T-helper 1 cell treated with Interleukin-12 subunit alpha and Interleukin-12 subunit beta and Interleukin-4 antibody, amounts not matched to agents 30 μg/mL and 1 μg/mL, for 36 hours (primary cell): ENCODE results near the gene ECT2L.

Experiments
- H3K27ac Mint-ChIP-seq: one replicate; pipeline ENCODE4 v1.8.0; 2021; ENCODE audit warnings: mild to moderate bottlenecking, mixed read lengths
- H3K27me3 Mint-ChIP-seq: one replicate; pipeline ENCODE4 v1.8.0; 2021; ENCODE audit warnings: low read depth, mixed read lengths
- H3K36me3 Mint-ChIP-seq: one replicate; pipeline ENCODE4 v1.8.0; 2021; ENCODE audit warnings: low read depth, mixed read lengths
- H3K4me1 Mint-ChIP-seq: one replicate; pipeline ENCODE4 v1.8.0; 2021; ENCODE audit warnings: low read depth, mixed read lengths
- H3K4me3 Mint-ChIP-seq: one replicate; pipeline ENCODE4 v1.8.0; 2021; ENCODE audit warnings: mild to moderate bottlenecking, moderate library complexity, mixed read lengths
- H3K9me3 Mint-ChIP-seq: one replicate; pipeline ENCODE4 v1.8.0; 2021; ENCODE audit warnings: mixed read lengths

ECT2L gene, protein sequence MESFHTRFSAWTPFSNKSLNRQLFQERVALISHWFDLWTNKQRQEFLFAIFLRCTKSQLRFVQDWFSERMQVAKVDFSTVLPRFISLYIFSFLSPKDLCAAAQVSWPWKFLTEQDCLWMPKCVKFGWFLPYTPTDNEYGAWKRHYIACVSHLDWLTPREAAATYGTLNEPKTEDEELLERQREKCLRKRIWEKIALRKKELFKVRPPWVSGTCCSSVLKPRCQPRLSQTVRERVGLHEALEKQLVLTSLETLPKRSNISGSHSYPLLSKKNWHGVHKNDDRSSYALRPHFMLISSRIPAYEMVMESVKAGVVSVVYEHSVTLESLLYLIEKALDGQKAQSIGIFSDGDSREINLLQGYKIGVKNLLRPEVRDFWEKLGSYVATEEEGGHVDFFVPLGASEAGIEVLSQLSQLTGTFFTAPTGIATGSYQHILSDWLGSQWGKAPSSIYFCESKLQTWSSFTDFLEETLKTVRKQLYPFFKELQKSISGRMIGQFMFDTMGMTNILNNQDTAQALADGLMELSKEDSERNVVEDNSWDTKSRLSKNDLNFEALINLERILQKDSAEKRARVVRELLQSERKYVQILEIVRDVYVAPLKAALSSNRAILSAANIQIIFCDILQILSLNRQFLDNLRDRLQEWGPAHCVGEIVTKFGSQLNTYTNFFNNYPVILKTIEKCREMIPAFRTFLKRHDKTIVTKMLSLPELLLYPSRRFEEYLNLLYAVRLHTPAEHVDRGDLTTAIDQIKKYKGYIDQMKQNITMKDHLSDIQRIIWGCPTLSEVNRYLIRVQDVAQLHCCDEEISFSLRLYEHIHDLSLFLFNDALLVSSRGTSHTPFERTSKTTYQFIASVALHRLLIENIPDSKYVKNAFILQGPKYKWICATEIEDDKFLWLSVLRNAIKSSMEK

DNA sequence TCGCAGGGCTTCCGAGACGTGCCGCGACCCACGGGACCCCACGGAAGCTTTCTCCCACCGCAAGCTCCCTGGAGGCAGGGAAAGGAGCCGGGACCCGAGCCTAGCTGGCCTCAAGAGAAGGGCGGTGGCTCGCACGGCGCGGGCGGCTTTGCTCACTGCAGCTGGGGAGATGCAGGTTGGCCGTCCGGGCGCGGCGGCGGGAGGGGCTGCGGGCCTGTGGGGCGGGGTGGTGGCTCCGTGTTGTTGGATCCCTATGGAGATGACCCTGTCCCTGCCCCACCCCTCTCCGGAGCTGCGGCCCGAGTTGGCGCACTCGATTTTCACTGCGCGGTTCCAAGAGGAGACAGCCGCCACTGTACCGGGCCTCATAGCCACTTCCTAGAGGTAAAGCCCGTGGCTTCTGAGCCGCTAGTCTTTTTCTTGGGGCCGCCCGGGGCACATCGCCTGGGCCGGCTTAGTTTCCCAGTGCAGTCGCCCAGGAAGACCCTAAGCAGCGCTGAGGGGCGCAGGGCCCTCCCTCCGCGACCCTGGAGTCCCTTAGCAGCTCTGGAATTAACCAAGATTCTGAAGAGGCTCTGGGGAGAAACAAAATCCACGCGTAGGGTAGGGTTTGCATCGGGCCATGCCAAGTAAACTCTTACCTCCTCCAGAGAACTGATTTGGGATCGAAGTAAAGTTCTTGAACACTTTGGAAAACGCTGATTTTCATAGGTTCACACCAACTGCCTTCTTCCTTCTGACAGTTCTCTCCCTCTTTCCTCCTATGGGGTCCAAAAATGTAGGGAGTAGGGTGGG lies at the start of gene ECT2L:
ECT2L (plus strand) TSS at position 279 of the 795 bp plus-strand sequence. CDS start 17,188 bp downstream, outside the sequence.
- H3K36me3 Mint-ChIP-seq = peaks cover 5% of the 10 kb centered on the region
- H3K27me3 Mint-ChIP-seq = peaks cover 14% of the 10 kb centered on the region
- no peak within 1 kb of the TSS for H3K27ac Mint-ChIP-seq
- no peak within 1 kb of the TSS for H3K4me3 Mint-ChIP-seq
- H3K4me1 Mint-ChIP-seq = no peaks in the 10 kb centered on the region
- no peaks in the 10 kb centered on the region for H3K9me3 Mint-ChIP-seq

DNA sequence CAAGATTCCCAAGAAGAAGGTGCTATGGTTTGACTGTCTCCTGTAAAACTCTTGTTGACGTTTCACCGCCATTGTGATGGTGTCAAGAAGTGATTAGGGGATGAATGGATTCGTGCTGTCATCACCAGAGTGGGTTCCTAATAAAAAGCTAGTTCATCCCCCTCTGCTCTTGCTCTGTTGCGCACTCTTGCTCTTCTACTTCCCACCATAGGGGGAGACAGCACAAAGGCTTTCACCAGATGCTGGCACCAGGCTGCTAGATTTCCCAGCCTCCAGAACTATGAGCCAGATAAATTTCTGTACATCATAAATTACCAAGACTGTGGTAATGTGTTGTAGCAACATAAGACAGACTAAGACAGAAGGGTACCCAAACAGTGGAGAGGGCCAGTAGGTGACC lies 43.9 kb upstream of the ECT2L start:
- H3K4me3 Mint-ChIP-seq = no peak overlapping the region

DNA sequence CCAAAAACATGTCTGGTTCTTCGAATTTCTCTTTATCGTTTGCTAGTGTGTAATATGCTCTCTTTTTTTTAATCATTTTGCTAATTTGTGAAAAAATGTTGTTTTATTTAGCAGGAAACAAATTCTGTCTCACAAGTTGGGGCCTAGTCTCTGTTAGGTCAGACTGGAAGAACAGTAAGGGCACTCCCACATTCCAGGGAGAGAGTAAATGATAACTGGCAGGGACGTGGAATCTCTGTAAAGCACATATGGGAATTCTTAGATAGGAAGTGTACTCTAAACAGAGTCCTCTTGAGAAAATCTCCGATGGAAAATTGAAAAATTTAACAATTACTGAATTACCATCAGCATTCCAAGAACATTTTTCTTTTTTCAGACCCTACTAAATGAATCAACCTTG lies 38.8 kb upstream of the ECT2L start:
- Mint-ChIP-seq H3K36me3 (no peaks in the 10 kb centered on the region), H3K27ac (no peak overlapping the region), H3K27me3 (no peaks in the 10 kb centered on the region), H3K9me3 (no peaks in the 10 kb centered on the region), H3K4me3 (no peak overlapping the region), H3K4me1 (no peaks in the 10 kb centered on the region)

More for the DNA sequence above, 43.9 kb upstream of the ECT2L start:
- Mint-ChIP-seq H3K27ac (no peak overlapping the region), H3K27me3 (no peaks in the 10 kb centered on the region), H3K36me3 (no peaks in the 10 kb centered on the region), H3K9me3 (no peaks in the 10 kb centered on the region), H3K4me1 (no peaks in the 10 kb centered on the region)

DNA sequence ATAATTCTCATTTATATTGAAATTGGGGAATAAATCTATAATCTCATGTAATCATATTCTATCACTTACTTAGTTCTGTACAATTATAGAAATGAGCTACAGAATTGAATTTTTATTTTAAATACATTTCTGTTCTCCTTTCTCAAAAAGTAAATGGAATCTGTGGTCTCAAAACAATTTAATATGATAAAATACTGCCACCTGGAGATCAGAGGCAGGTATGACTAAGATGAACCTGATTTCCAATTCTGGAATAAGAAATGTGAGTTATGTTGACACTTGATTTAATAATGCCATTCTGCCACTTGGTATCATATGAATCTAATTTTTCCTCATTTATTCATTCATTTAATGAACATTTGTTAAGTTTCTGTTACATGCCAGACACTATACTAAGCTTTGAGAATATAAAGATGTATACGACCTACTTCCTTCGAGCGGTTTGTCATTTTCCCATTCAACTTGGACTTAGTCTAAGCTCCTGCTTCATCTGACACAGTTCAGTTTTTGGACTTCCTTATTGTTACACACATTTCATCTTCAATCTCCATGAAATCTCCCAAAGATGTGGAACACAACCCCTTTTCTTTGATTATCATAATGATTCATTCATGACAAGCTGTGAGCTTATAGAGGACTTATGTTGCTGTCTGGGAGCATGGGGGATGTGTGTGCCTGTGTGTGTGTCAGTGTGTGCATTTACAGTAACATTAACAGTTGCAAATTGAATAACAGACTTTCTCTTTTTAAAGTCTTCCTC lies 29.8 kb upstream of the ECT2L start:
- H3K36me3 Mint-ChIP-seq = no peaks in the 10 kb centered on the region
- no peaks in the 10 kb centered on the region for H3K27me3 Mint-ChIP-seq
- no peak overlapping the region for H3K4me3 Mint-ChIP-seq

DNA sequence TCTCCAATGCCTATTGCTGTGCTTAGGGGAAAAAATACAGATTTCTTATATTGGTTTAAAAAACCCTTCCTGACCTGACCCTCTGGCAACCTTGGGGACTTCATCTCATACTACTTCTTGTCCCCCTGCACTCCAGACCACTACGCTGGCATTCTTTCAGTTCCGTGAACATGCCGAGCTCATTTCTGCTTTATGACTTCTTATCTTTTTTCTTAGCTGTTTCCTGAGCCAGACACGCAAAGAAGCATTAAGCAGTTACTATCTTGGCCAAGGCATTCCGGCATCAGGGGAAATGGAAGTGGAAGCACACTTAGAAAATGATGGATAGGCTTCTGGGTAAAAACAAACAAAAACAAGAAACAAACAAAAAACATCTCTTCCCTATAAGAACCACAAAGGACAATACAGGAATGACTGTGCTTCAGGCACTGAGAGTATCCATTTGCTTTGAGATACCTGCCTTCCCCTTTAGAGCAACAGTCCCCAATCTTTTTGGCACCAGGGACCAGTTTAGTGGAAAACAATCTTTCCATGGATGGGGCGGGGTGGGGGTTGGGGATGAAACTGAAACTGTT lies 26.7 kb upstream of the ECT2L start:
- H3K4me3 Mint-ChIP-seq = no peak overlapping the region
- H3K27ac Mint-ChIP-seq = no peak overlapping the region
- H3K9me3 Mint-ChIP-seq = no peaks in the 10 kb centered on the region
- H3K4me1 Mint-ChIP-seq = peaks cover 20% of the 10 kb centered on the region
- peaks cover 3% of the 10 kb centered on the region for H3K36me3 Mint-ChIP-seq
- no peaks in the 10 kb centered on the region for H3K27me3 Mint-ChIP-seq

More for the DNA sequence above, 29.8 kb upstream of the ECT2L start:
- Mint-ChIP-seq H3K4me1 (peaks cover 7% of the 10 kb centered on the region), H3K27ac (no peak overlapping the region), H3K9me3 (no peaks in the 10 kb centered on the region)

DNA sequence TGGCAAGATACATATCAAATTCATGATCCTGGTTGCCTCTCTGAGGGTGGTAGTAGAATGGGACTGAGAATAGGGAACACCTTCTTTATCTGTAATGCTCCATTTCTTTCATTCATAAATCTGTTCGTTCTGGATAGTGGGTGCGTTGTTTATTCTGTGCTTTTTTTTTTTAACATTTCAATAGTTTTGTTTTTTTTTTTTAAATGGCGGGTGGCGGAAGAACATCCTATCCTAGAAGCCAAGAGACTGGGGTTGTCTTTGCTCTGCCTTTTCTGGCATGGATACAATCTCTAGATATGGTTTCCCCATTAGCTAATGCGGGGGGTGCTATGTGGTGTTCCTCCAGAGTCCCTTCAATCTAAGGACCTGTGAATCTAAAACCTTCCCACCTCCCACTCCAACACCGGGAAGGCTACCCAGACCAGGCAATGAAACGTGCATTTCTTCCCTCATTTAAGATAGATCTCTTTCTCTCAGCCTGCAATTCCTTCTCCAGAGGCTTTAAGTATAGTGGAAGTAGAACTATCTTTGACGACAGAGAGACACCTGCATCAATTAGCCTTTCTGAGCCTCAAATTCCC lies 23.2 kb upstream of the ECT2L start:
- Mint-ChIP-seq H3K9me3 (no peaks in the 10 kb centered on the region), H3K36me3 (peaks cover 5% of the 10 kb centered on the region), H3K27ac (peak overlapping the region; percentile 100), H3K4me3 (peak overlapping the region; percentile 99), H3K27me3 (no peaks in the 10 kb centered on the region), H3K4me1 (peaks cover 24% of the 10 kb centered on the region)

DNA sequence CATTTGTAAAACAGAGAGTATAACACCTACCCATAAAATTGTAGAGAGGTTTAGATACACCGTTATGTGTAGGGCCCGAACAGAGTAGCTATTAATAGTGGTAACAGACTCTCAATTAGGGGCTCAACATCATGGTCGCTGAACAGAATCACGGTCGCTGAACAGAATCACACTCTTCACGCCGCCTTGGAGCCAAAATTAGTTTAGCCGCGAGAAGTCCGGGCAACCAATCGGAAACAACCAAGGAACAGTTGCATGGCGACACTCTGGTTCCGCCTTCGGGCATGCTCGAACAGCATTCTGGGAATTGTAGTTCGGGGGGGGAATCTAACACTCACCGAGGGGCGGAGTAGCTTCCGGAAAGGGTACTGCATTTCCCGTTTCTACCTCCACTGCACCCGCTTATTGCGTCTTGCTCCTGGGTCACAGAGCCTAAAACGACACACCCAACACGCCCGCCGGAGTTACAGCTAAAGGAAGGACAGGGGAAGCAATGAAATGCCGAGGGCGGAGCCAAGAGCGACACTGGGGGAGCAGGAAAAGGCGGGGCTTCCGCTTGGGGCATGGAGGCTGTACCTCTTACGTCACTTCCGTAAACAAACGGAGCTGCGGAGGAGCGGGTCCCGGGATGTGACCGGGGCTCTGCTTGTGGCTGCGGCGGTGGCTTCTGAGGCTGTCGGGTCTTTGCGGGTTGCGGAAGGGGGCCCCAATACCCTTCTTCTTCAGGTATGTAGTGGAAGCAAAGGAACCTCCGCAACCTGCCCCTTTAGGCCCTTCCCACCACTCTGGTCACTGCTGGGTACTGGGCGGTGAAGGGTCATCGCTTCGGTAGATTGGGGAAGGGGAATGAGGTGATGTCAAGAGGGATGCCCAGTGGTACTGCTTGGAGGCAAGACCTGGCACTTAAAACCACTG lies 22.5 kb upstream of the ECT2L start, which contains the start of gene CCDC28A:
CCDC28A (plus strand) TSS at position 593 of the 915 bp plus-strand sequence. CDS start 2,352 bp downstream, outside the sequence.
- Mint-ChIP-seq H3K27ac (peak within 1 kb of the TSS; percentile 100), H3K36me3 (peaks cover 5% of the 10 kb centered on the region), H3K4me3 (peak within 1 kb of the TSS; percentile 99), H3K4me1 (peaks cover 24% of the 10 kb centered on the region), H3K9me3 (no peaks in the 10 kb centered on the region), H3K27me3 (no peaks in the 10 kb centered on the region)

DNA sequence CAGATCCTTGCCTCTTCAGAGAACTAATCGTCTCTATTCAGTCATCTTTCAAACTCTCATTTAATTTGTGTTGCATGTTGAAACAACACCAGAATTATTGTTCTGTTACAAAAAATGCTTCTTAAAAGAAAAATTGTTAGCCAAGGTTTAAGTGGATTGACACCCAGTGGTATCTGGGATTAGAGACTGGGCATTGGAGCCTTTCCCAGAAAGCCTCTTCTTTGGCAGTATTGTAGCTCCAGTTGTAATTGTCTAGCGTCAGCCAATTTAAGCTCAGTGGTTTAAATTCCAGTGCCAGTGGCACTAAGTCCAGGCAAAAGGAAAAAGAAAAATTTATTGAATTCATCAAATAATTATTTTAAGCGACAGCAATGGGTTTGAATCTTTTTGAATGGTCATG lies 21.5 kb upstream of the ECT2L start:
- peaks cover 19% of the 10 kb centered on the region for H3K4me1 Mint-ChIP-seq

DNA sequence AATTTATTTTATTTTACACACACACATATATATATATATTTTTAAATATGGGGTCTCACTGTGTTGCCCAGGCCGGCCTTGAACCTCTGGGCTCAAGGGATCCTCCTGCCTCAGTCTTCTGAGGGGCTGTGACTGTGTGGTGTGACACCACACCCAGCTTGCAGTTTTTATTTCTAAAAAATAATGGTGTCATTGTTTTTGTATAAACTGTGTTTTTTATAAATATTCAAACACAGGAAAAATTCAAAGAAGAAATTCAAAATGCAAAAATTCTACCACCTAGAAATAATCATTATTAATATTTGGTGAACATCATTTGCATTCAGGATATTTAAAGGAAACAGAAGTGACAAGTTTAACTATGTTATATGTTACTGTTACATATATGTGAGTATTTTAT lies 19.2 kb upstream of the ECT2L start:
- H3K27ac Mint-ChIP-seq = no peak overlapping the region
- peaks cover 19% of the 10 kb centered on the region for H3K4me1 Mint-ChIP-seq
- peaks cover 11% of the 10 kb centered on the region for H3K36me3 Mint-ChIP-seq

More for the DNA sequence above, 21.5 kb upstream of the ECT2L start:
- Mint-ChIP-seq H3K27ac (peak overlapping the region; percentile 100), H3K36me3 (peaks cover 7% of the 10 kb centered on the region), H3K4me3 (peak overlapping the region; percentile 99), H3K27me3 (no peaks in the 10 kb centered on the region), H3K9me3 (no peaks in the 10 kb centered on the region)

DNA sequence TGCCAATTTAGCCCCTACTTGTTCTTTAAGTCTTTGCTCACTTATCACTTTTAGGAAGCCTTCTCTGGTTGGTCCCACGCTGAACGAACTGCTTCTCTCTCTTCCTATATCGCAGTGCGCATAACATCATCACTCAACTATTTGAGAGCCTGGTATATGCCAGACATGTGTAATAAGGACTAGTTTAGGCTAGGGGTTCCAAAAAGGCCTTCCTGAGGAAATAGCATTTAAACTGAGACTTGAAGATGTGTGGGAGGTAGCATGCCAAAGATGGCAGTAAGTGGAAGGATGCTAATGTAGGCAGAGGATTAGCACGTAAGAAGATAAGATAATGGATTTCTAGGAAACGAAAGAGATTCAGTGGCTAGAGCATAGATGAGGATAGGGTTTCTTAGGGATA lies 17.6 kb upstream of the ECT2L start:
- H3K36me3 Mint-ChIP-seq = peaks cover 15% of the 10 kb centered on the region
- H3K9me3 Mint-ChIP-seq = no peaks in the 10 kb centered on the region
- no peaks in the 10 kb centered on the region for H3K27me3 Mint-ChIP-seq
- H3K27ac Mint-ChIP-seq = no peak overlapping the region
- H3K4me3 Mint-ChIP-seq = no peak overlapping the region
- H3K4me1 Mint-ChIP-seq = peaks cover 8% of the 10 kb centered on the region

More for the DNA sequence above, 19.2 kb upstream of the ECT2L start:
- Mint-ChIP-seq H3K4me3 (no peak overlapping the region), H3K27me3 (no peaks in the 10 kb centered on the region), H3K9me3 (no peaks in the 10 kb centered on the region)

DNA sequence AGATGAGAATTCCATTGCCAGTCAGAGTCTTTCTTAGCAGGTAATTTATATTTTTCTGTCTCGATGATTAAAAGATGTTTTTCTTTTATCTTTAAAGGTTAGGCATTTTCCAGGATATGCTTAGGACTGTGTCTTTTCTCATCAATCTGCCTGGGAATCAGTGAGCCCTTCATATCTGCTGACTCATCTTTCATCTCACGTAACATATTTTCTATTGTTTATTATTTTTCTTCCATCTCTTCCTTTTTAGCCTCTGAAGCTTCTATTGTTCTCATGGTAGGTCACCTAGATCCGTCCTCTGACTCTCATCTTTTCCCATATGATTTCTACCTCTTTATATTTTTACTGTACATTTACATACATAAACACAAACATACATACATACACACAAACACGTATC lies 13.6 kb upstream of the ECT2L start:
- Mint-ChIP-seq H3K4me3 (no peak overlapping the region), H3K4me1 (peaks cover 5% of the 10 kb centered on the region), H3K9me3 (no peaks in the 10 kb centered on the region), H3K27ac (no peak overlapping the region), H3K36me3 (peaks cover 13% of the 10 kb centered on the region), H3K27me3 (no peaks in the 10 kb centered on the region)

DNA sequence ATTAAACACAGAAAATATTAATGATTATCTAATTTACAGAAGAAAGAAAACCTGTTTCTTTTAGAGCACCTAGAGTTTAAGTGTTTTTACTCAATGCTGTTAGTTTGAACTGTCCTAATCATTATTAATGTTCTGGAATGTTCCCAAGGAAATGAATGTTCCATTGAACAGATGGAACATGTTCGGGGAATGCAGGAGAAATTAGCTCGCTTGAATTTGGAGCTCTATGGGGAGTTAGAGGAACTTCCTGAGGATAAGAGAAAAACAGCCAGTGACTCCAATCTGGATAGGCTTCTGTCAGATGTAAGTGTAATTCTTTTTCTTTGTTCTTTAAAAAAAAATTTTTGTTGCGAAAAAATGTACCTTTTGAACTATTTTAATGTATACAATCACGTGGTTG lies 10.8 kb upstream of the ECT2L start:
- Mint-ChIP-seq H3K27ac (no peak overlapping the region), H3K9me3 (no peaks in the 10 kb centered on the region), H3K4me3 (no peak overlapping the region), H3K4me1 (peaks cover 3% of the 10 kb centered on the region), H3K36me3 (peaks cover 19% of the 10 kb centered on the region), H3K27me3 (no peaks in the 10 kb centered on the region)
